GM12864 (cell line): Measurements from ENCODE around the gene ATAD1.

Experiments used
- DNase-seq: peaks from one replicate; pipeline ENCODE4 v3.0.0-alpha.2; 2011; ENCODE audit warnings: low read depth
- H3K4me3 ChIP-seq: 2 replicates; pipeline ENCODE4 v1.5.1; 2011; ENCODE audit warnings: mild to moderate bottlenecking, low read depth, low read length, control low read depth
- CTCF ChIP-seq: IDR thresholded peaks from 2 replicates; pipeline ENCODE4 v1.5.1; 2011; ENCODE audit warnings: low read depth, mild to moderate bottlenecking, moderate library complexity, low read length, control low read depth, inconsistent platforms; ENCODE audit errors: missing control alignments

ATAD1 gene

GRCh38 chr10:87799860-87800259, 18.2 kb downstream of the ATAD1 start:
- no peak for TF ChIP-seq CTCF
- no peak for DNase-seq
- H3K4me3 ChIP-seq: no peak overlapping the region

- H3K4me3 ChIP-seq: no peak overlapping the region; the same call in 1 of the 2 replicates
- no peak for DNase-seq
- no peak for TF ChIP-seq CTCF
These were observed 19.9 kb downstream of the ATAD1 start for GRCh38 chr10:87798082-87798481.

GRCh38 chr10:87794285-87794684, 23.7 kb downstream of the ATAD1 start:
- DNase-seq: peak; percentile 41
- TF ChIP-seq CTCF: no peak
- no peak overlapping the region for H3K4me3 ChIP-seq

GRCh38 chr10:87790185-87790584, 27.8 kb downstream of the ATAD1 start:
- no peak overlapping the region for H3K4me3 ChIP-seq
- DNase-seq: no peak
- no peak for TF ChIP-seq CTCF

- no peak overlapping the region for H3K4me3 ChIP-seq
- no peak for DNase-seq
- no peak for TF ChIP-seq CTCF
These were observed 31.6 kb downstream of the ATAD1 start for GRCh38 chr10:87786421-87786820.

- no peak for DNase-seq
- no peak overlapping the region for H3K4me3 ChIP-seq
- TF ChIP-seq CTCF: no peak
These were observed 35.3 kb downstream of the ATAD1 start for GRCh38 chr10:87782721-87783120.

GRCh38 chr10:87781545-87781944, 36.5 kb downstream of the ATAD1 start:
- DNase-seq: no peak
- TF ChIP-seq CTCF: no peak
- no peak overlapping the region for H3K4me3 ChIP-seq
